NT2/D1 (cell line): Measurements from ENCODE around the gene FYB1.

Experiments used
- DNase-seq: peaks from one replicate; pipeline ENCODE4 v3.0.0-alpha.2; 2011; ENCODE audit warnings: low read depth, low spot score
- H3K27me3 ChIP-seq: 2 replicates; pipeline ENCODE4 v1.6.0; 2011; ENCODE audit warnings: mild to moderate bottlenecking; ENCODE audit not compliant: insufficient read length, insufficient read depth
- H3K36me3 ChIP-seq: 2 replicates; pipeline ENCODE4 v1.6.1; 2011; ENCODE audit warnings: mild to moderate bottlenecking, low read length, mixed read lengths; ENCODE audit not compliant: insufficient read depth, insufficient read length
- H3K4me1 ChIP-seq: 2 replicates; pipeline ENCODE4 v1.5.1; 2011; ENCODE audit not compliant: insufficient read depth, insufficient read length
- H3K4me3 ChIP-seq: 2 replicates; pipeline ENCODE4 v1.5.1; 2011; ENCODE audit warnings: low read depth; ENCODE audit not compliant: insufficient read length
- H3K9ac ChIP-seq: 2 replicates; pipeline ENCODE4 v1.6.0; 2011; ENCODE audit warnings: low read depth; ENCODE audit not compliant: insufficient read length
- H3K9me3 ChIP-seq: 2 replicates; pipeline ENCODE4 v1.5.1; 2011; ENCODE audit warnings: mild to moderate bottlenecking, low read length; ENCODE audit not compliant: insufficient read depth
- SUZ12 ChIP-seq: IDR thresholded peaks from 2 replicates; pipeline ENCODE4 v1.6.1; 2011; ENCODE audit not compliant: insufficient read length, insufficient read depth; ENCODE audit errors: extremely low read depth
- YY1 ChIP-seq: IDR thresholded peaks from 2 replicates; pipeline ENCODE4 v1.6.1; 2011; ENCODE audit not compliant: insufficient read length, insufficient read depth
- ZNF274 ChIP-seq: IDR thresholded peaks from 2 replicates; pipeline ENCODE4 v1.6.1; 2011; ENCODE audit warnings: mild to moderate bottlenecking, low read depth, low read length

The FYB1 gene

DNA sequence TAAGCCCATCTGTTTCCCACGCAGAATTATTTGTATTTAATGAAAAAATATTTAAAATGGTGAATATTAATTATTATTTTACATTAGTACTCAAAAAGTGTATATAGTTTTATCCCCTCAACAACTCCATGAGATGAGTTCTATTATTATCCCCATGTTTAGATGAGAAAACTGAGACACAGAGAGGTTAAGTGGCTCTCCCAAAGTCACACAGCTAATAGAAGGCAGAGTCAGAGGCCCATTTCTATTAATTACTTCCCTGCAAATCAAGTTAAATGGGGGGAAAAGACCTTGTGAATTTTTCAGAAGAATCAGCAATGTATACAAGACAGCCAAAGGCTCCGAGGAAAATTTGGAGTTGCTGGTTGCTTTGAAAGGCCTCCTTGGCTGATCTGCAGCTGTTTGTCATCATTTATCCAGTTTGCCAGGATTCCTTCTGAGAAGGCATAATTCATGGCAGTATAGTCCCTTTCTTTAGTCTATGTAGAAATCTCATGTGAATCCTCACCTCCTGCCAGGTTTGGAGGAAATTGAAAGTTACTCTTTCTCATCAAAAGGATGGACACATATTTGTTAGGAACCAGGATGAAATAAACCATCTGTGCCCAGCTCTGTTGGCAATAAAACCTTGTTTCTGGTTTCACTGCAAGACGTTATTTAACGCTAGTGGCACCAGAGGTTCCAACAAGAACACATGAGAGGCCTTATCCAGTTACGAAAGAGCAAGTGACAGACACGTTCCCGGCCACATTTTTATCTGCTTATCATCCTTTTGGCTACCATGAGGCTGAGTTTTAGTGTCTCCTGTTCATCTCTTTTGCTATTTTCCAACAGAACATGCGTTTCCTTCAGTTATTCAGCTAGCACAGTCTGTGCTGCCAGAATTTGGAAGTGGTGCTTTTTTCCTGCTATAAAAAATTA is 621 bp downstream of the FYB1 start:
- H3K4me3 ChIP-seq, result no peak overlapping the region
- no peak for DNase-seq
- H3K36me3 ChIP-seq, result no peaks in the 10 kb centered on the region
- no peaks in the 10 kb centered on the region for H3K27me3 ChIP-seq
- no peak for TF ChIP-seq ZNF274
- TF ChIP-seq YY1, result no peak
- TF ChIP-seq SUZ12, result no peak
- no peaks in the 10 kb centered on the region for H3K4me1 ChIP-seq
- H3K9ac ChIP-seq, result no peak overlapping the region
- H3K9me3 ChIP-seq, result no peaks in the 10 kb centered on the region

DNA sequence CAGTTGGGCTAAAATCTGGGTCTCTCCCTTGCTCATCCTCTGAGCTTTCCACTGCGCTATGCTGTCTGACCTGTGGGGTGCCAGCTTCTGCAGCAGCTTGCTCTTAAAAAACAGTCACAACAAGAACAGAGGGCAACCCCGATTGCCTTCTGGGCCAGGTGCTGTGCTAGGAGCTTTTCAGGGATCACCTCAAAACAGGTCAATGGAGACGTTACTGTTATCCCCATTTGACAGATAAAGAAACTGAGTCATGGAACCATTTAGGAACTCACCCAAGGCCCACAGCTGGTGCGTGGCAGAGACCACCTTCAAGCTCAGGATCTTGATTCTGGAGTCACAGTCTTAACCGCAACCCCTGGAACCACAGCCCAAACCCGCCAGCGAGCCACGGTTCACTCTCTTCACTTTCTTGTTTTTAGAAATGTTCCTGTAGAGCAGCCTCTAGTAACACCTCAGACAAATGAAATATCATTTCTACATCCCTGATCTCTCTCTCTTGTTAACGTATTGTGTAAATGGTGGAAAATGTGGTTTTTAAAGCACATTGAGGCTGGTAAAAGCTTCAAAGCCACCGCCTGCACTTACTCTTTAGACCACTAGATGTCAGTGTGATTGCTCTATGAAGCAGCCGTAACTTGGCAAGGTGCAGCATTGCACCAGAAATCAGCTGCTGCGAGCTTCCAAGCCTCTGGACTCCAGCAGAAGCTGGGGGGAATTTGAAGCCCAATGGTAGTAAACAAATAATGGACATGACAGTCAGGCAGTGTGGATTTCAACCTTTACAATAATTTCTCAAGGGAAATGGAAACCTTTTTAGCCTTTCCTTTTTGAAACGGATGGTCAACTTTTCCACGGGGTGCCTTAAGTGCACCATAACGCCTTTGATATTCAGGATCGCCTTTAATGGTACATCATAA is 1.7 kb downstream of the FYB1 start:
- peak; percentile 55 for DNase-seq

DNA sequence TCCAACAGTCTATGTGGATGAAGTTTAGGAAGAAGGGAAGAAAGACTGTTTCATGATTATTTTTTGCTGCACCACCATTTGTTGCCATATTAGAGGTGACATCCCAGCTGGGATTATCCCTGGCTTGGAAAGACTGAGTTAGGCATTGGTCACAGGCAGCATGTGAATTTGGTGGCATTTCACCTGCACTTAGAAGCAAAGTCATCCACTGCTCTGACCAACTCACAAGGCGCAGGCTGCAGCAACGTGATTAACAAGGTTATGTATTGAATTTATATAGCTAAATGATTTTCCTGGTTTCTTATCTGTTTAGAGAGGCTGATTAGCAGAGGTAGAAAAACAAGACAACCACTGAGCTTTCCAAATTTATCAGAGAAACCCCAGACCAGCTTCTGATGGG is 2.7 kb downstream of the FYB1 start:
- no peak overlapping the region for H3K4me3 ChIP-seq
- no peak overlapping the region for H3K9ac ChIP-seq
- H3K36me3 ChIP-seq, result no peaks in the 10 kb centered on the region
- H3K9me3 ChIP-seq, result no peaks in the 10 kb centered on the region
- TF ChIP-seq YY1 (no peak), ZNF274 (no peak), SUZ12 (no peak)
- no peaks in the 10 kb centered on the region for H3K27me3 ChIP-seq
- no peak for DNase-seq
- H3K4me1 ChIP-seq, result no peaks in the 10 kb centered on the region

More for the DNA sequence above, 1.7 kb downstream of the FYB1 start:
- Histone ChIP-seq H3K36me3 (no peaks in the 10 kb centered on the region), H3K4me3 (no peak overlapping the region), H3K4me1 (no peaks in the 10 kb centered on the region), H3K9me3 (no peaks in the 10 kb centered on the region), H3K9ac (no peak overlapping the region), H3K27me3 (no peaks in the 10 kb centered on the region)
- TF ChIP-seq YY1 (no peak), SUZ12 (no peak), ZNF274 (no peak)

DNA sequence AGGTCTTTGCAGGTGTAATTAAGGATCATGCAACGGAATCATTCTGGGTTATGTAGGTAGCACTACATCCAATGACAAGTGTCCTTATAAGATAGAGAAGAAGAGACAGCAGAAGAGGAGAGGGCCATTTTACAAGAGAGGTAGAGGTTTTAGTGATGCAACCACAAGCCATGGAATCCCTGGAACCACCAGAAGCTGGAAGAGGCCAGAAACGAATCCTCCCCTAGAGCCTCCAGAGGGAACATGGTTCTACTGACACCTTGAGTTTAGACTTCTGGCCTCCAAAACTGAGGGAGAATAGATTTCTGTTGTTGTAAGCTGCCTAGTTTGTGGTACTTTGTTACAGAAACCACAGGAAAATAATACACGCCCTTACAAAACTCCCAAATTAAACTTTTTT is 3.5 kb downstream of the FYB1 start:
- H3K9ac ChIP-seq, result no peak overlapping the region
- no peak overlapping the region for H3K4me3 ChIP-seq
- no peaks in the 10 kb centered on the region for H3K4me1 ChIP-seq
- TF ChIP-seq ZNF274 (no peak), YY1 (no peak), SUZ12 (no peak)
- H3K36me3 ChIP-seq, result no peaks in the 10 kb centered on the region
- no peaks in the 10 kb centered on the region for H3K27me3 ChIP-seq
- H3K9me3 ChIP-seq, result no peaks in the 10 kb centered on the region
- no peak for DNase-seq

GRCh38 chr5:39214912-39215709 is 4.3 kb downstream of the FYB1 start:
- DNase-seq, result no peak
- Histone ChIP-seq H3K36me3 (no peaks in the 10 kb centered on the region), H3K9me3 (no peaks in the 10 kb centered on the region), H3K9ac (no peak overlapping the region), H3K27me3 (no peaks in the 10 kb centered on the region), H3K4me3 (no peak overlapping the region), H3K4me1 (no peaks in the 10 kb centered on the region)
- TF ChIP-seq YY1 (no peak), ZNF274 (no peak), SUZ12 (no peak)

DNA sequence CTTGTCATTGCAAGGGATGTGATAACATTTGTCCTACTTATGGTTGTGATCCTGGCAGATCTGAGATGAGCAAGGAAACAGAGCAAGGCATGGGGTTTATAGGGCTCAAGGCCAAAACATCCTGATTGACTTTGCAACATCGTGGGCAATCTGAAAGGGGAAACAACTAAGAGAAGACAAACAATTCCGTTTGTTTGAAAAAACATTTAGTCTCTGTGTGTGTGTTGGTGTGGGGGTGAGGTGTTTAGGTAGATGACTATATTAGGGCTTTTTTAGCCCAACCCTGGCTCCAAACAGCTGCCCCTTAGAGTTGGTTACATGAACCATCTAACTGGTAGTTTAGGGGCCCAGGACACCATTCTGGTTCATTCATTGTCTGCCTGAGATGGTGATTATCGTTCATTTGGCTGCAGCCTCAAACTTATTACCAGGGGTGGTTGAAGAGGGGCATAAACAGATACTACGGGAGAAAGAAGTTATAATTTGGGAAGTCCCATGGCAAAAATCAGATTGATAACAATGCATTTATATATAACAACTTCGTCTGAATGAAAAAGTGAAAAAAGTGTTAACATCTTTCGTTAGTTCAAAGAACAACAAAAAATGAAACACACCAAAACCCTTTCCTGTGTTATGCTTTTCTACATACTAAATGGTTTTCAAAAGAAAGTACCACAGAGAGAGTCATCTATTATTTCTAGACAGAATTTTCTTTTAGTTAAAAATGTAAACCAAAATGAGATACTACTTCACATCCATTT is 5.7 kb downstream of the FYB1 start:
- no peak for TF ChIP-seq ZNF274
- no peak for TF ChIP-seq SUZ12
- no peak for TF ChIP-seq YY1
- no peak overlapping the region for H3K4me3 ChIP-seq
- H3K36me3 ChIP-seq, result no peaks in the 10 kb centered on the region
- no peak overlapping the region for H3K9ac ChIP-seq
- H3K27me3 ChIP-seq, result no peaks in the 10 kb centered on the region
- H3K9me3 ChIP-seq, result no peaks in the 10 kb centered on the region
- no peaks in the 10 kb centered on the region for H3K4me1 ChIP-seq
- no peak for DNase-seq
